Measurements from ENCODE around the gene TBC1D19. TPM values are rescaled to one million over a fixed set of nuclear protein-coding genes. Genes with fewer than 3 reads are reported as not detected.

The TBC1D19 gene
- total and polyA plus RNA-seq, 4 donors: 1.2 to 5.8 (median 2.2) TPM

- no peak for TF ChIP-seq YY1 (IDR thresholded peaks at IDR 0.05)
- no peak for TF ChIP-seq JUND (IDR thresholded peaks at IDR 0.05)
- no peak for TF ChIP-seq RAD21 (IDR thresholded peaks at IDR 0.05)
- no peak for TF ChIP-seq EGR1 (IDR thresholded peaks at IDR 0.05; ENCODE audit: low read depth in 2 of 2)
- TF ChIP-seq FOXA1 (IDR thresholded peaks at IDR 0.05): no peak
- TF ChIP-seq MAX (IDR thresholded peaks at IDR 0.05): no peak
- no peak overlapping the region for H3K4me3 ChIP-seq (ENCODE audit: low read depth in 1 of 3, low read length in 3 of 3)
- no peak overlapping the region for H3K27ac ChIP-seq (ENCODE audit: low read depth in 1 of 2, low read length in 2 of 2)
- H3K4me1 ChIP-seq (ENCODE audit: control insufficient read depth in 4 of 4, insufficient read depth in 4 of 4, low read length in 3 of 4): no peaks in the 10 kb centered on the region
- no peak overlapping the region for H3K9ac ChIP-seq (ENCODE audit: low read depth in 1 of 2, low read length in 2 of 2)
- DNase-seq (ENCODE audit: low spot score): no peak
- H3K36me3 ChIP-seq (ENCODE audit: control insufficient read depth in 4 of 4, insufficient read depth in 3 of 4, low read depth in 1 of 4, low read length in 3 of 4): no peaks in the 10 kb centered on the region
- no peaks in the 10 kb centered on the region for H3K27me3 ChIP-seq (ENCODE audit: control insufficient read depth in 4 of 4, insufficient read depth in 4 of 4, low read length in 3 of 4)
- H3K9me3 ChIP-seq (ENCODE audit: control insufficient read depth in 4 of 4, low read length in 3 of 4): no peaks in the 10 kb centered on the region
Measured at GRCh38 chr4:26566133-26566532, 17.8 kb upstream of the TBC1D19 start.

GRCh38 chr4:26568446-26568994, 15.4 kb upstream of the TBC1D19 start:
- H3K4me3 ChIP-seq (ENCODE audit: low read depth in 1 of 3, low read length in 3 of 3): no peak overlapping the region
- TF ChIP-seq FOXA1 (IDR thresholded peaks at IDR 0.05): no peak
- no peak for TF ChIP-seq ZBTB33 (IDR thresholded peaks at IDR 0.05)
- no peak for TF ChIP-seq RAD21 (IDR thresholded peaks at IDR 0.05)
- TF ChIP-seq ATF3 (IDR thresholded peaks at IDR 0.05): no peak
- TF ChIP-seq FOXA2 (IDR thresholded peaks at IDR 0.05): no peak
- TF ChIP-seq SP1 (IDR thresholded peaks at IDR 0.05): no peak
- TF ChIP-seq NR2F2 (IDR thresholded peaks at IDR 0.05): no peak
- TF ChIP-seq RXRA (IDR thresholded peaks at IDR 0.05): no peak
- no peak for TF ChIP-seq JUND (IDR thresholded peaks at IDR 0.05)
- no peak for TF ChIP-seq EGR1 (IDR thresholded peaks at IDR 0.05; ENCODE audit: low read depth in 2 of 2)
- no peak for TF ChIP-seq YY1 (IDR thresholded peaks at IDR 0.05)
- TF ChIP-seq GABPA (IDR thresholded peaks at IDR 0.05 in 1 of 2, conservative IDR thresholded peaks at IDR 0.05 in 1 of 2): no peak
- TF ChIP-seq CTCF (IDR thresholded peaks at IDR 0.05; ENCODE audit: low read depth, low read length, missing input control): no peak
- TF ChIP-seq HNF4G (IDR thresholded peaks at IDR 0.05): no peak
- TF ChIP-seq MAX (IDR thresholded peaks at IDR 0.05): no peak
- TF ChIP-seq REST (IDR thresholded peaks at IDR 0.05): no peak
- TF ChIP-seq TAF1 (conservative IDR thresholded peaks at IDR 0.05): no peak
- H3K36me3 ChIP-seq (ENCODE audit: control insufficient read depth in 4 of 4, insufficient read depth in 3 of 4, low read depth in 1 of 4, low read length in 3 of 4): no peaks in the 10 kb centered on the region
- no peak for DNase-seq (ENCODE audit: low spot score)
- H3K4me1 ChIP-seq (ENCODE audit: control insufficient read depth in 4 of 4, insufficient read depth in 4 of 4, low read length in 3 of 4): no peaks in the 10 kb centered on the region
- no peaks in the 10 kb centered on the region for H3K9me3 ChIP-seq (ENCODE audit: control insufficient read depth in 4 of 4, low read length in 3 of 4)
- 75% methylated on average over 3 of the region's 3 CpGs for WGBS
- H3K27ac ChIP-seq (ENCODE audit: low read depth in 1 of 2, low read length in 2 of 2): no peak overlapping the region
- no peaks in the 10 kb centered on the region for H3K27me3 ChIP-seq (ENCODE audit: control insufficient read depth in 4 of 4, insufficient read depth in 4 of 4, low read length in 3 of 4)
- no peak overlapping the region for H3K9ac ChIP-seq (ENCODE audit: low read depth in 1 of 2, low read length in 2 of 2)

Data from liver (tissue), 9 donors.